GM19455 (cell line): ENCODE data around the gene OS9.
A peak's percentile ranks its signal among the peaks of the same experiment; 100 is the strongest.
"Not testable (repeated sequence)": the region's sequence is repeated elsewhere in the genome, so short reads cannot be mapped to it uniquely, and the experiment has no call there.

ENCODE experiments used
- ATAC-seq: cut with Tn5 transposase; IDR thresholded peaks from one replicate; pipeline ENCODE4 v1.9.1; 2021; ENCODE audit not compliant: unreplicated experiment

Gene OS9

DNA sequence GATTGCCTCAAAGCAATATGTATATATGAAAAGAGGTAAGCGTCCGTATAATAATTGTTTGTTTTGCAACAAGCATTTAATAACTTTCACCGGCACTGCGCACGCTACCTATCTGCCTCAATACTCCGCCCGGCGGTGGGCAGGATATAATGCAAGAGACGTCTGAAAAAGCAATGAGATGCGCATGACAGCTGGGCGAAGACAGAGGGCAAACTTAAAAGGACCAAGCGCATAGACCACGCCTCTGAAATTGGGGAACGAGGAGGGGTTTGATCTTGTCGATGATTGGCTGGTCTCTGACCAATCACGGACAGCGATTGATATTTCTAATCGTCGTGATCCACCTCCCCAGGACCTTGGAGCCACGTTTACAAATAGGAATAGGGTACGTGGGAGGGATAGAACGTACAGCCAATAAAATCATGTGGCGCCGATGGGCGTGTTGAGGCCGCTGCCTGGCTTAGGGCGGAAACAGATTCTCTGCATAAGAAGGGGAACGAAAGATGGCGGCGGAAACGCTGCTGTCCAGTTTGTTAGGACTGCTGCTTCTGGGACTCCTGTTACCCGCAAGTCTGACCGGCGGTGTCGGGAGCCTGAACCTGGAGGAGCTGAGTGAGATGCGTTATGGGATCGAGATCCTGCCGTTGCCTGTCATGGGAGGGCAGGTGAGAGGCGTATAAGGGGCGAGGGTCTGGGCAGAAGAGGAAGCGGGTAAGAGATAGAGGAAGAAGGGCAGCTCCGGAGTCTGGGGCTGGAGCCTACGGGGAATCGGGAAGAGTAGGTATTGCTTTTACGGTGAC lies at the start of gene OS9:
TSS of gene OS9 (plus strand) at position 474 of the 800 bp plus-strand sequence. CDS start at position 504, 30 bp downstream.
- ATAC-seq = peak; percentile 97

DNA sequence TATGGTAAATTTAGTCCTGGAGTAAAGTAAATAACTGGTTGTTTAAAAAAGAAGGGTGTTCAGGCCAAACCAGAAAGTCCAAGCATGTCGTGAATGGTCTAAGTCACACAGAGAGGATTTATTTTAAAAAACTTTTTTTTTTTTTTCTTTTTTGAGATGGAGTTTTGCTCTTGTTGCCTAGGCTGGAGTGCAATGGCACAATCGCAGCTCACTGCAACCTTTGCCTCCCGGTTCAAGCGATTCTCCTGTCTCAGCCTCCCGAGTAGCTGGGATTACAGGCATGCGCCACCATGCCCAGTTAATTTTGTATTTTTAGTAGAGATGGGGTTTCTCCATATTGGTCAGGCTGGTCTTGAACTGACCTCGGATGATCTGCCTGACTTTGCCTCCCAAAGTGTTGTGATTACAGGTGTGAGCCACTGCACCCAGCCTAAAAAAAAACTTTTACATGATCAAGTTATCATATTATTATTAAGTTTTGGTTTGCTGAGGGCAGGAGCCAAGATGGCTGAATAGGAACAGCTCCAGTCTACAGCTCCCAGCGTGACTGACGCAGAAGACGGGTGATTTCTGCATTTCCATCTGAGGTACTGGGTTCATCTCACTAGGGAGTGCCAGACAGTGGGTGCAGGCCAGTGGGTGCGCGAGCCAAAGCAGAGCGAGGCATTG lies 47.8 kb upstream of the OS9 start:
- ATAC-seq = not testable (repeated sequence)

DNA sequence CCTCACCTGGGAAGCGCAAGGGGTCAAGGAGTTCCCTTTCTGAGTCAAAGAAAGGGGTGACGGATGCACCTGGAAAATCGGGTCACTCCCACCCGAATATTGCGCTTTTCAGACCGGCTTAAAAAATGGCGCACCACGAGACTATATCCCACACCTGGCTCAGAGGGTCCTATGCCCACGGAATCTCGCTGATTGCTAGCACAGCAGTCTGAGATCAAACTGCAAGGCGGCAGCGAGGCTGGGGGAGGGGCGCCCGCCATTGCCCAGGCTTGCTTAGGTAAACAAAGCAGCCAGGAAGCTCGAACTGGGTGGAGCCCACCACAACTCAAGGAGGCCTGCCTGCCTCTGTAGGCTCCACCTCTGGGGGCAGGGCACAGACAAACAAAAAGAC lies 47.3 kb upstream of the OS9 start:
- ATAC-seq = not testable (repeated sequence)

DNA sequence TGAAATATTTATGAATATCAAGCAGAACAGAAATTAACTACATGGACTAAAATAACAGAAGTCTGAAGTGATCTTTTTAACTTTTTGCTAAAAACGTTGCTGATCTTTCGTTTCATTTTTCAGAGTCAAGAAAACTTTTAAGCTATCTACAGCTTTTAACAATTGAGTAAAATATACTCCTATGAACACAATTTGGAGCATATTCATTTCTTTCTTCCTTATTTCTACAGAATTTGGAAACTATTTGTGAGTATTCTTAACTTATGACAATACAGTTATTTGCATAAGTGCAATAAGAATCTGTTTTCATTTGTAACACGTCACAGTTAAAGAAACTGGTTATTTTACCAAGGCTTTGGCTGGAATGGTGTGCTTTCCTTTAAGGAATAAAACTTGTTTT lies 39.9 kb upstream of the OS9 start:
- no peak for ATAC-seq

DNA sequence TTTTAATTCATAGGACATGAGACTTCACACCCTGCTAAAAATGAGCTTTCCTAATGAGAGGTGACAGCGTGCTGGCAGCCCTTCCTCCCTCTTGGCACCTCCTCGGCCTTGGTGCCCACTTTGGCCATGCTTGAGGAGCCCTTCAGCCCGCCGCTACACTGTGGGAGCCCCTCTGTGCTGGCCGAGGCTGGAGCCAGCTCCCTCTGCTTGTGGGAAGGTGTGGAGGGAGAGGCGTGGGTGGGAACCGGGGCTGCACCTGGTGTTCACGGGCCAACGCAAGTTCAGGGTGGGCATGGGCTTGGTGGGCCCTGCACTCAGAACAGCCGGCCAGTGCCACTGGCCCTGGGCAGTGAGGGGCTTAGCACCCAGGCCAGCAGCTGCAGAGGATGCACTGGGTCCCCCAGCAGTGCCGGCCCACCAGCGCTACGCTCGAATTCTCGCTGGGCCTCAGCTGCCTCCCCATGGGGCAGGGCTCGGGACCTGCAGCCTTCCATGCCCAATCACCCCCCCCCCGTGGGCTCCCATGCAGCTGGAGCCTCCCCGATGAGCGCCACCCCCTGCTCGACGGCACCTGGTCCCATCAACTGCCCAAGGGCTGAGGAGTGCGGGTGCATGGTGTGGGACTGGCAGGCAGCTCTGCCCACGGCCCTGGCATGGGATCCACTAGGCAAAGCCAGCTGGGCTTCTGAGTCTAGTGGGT lies 38.2 kb upstream of the OS9 start:
- no peak for ATAC-seq

DNA sequence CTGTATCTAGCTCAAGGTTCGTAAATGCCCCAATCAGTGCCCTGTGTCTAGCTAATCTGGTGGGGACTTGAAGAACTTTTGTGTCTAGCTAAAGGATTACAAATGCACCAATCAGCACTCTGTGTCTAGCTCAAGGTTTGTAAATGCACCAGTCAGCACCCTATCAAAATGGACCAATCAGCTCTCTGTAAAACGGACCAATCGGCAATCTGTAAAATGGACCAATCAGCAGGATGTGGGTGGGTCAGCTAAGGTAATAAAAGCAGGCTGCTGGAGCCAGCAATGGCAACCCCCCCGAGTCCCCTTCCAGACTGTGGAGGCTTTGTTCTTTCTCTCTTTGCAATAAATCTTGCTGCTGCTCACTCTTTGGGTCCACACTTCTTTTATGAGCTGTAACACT lies 37.5 kb upstream of the OS9 start:
- ATAC-seq = not testable (repeated sequence)

DNA sequence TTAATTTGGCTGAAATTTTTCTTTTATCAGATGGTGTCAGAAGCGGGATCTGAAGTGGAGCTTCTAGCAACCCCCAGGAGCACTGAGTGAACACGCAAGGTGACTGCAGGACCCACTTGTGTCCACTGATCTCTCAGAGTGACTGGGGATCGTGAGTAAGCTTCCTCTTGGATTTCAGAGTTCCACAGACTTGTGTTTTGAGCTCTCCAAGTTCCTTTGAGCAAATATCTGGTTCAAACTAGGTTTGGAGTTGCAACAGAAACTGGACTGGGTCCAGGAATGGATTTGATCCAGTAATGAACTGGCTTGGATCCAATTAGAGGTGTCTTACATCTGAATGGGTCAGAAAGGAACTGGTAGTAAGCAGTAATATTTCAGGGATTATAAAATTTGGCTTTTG lies 36.2 kb upstream of the OS9 start:
- no peak for ATAC-seq

GRCh38 chr12:57658890-57659289 lies 35.0 kb upstream of the OS9 start:
- ATAC-seq = no peak

DNA sequence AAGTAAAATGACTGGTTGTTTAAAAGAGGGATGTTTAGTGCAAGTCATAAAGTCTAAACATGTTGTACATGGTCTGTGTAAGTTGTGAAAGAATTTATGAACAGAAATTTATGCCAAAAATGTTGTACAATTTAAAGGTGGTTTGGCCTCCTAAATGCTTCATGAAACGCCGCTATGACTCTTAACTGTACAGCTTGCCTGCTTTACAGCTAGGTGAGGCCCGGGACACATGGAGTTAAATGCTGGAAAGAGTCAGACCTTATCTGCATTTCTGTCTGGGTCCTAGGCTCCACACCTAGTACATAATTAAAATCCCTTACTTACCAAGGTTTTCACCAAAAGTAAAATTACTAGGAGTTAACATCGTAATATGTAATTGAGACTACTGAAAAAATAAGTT lies 32.6 kb upstream of the OS9 start:
- no peak for ATAC-seq

GRCh38 chr12:57665066-57665820 lies 28.7 kb upstream of the OS9 start:
- not testable (repeated sequence) for ATAC-seq

GRCh38 chr12:57666897-57667296 lies 27.0 kb upstream of the OS9 start:
- no peak for ATAC-seq

- not testable (repeated sequence) for ATAC-seq
Observed at GRCh38 chr12:57669691-57670090, 24.2 kb upstream of the OS9 start.

DNA sequence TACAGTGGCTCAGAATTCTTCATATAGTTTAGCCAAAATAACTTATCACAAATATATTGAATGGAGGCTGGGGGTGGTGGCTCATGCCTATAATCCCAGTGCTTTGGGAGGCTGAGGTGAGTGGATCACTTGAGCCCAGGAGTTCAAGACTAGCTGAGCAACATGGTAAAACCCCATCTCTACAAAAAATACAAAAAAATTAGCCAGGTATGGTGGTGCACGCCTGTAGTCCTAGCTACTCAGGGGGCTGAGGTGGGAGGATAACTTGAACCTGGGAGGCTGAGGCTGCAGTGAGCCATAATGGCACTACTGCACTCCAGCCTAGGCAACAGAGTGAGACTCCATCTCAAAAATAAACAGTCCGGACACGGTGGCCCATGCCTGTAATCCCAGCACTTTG lies 22.1 kb upstream of the OS9 start:
- ATAC-seq = not testable (repeated sequence)

DNA sequence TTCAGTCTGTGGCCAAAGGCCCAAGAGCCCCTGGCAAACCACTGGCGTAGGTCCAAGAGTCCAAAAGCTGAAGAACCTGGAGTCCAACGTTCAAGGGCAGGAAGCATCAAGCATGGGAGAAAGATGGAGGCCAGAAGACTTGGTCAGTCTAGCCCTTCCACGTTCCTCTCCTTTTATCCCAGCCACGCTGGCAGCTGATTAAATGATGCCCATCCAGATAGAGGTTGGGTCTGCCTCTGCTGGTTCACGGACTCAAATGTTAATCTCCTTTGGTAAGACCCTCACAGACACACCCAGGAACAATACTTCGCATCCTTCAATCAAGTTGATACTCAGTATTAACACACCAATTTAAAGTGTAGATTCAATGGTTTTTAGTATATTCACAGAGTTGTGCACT lies 21.1 kb upstream of the OS9 start:
- no peak for ATAC-seq

GRCh38 chr12:57674691-57675090 lies 19.2 kb upstream of the OS9 start:
- no peak for ATAC-seq

DNA sequence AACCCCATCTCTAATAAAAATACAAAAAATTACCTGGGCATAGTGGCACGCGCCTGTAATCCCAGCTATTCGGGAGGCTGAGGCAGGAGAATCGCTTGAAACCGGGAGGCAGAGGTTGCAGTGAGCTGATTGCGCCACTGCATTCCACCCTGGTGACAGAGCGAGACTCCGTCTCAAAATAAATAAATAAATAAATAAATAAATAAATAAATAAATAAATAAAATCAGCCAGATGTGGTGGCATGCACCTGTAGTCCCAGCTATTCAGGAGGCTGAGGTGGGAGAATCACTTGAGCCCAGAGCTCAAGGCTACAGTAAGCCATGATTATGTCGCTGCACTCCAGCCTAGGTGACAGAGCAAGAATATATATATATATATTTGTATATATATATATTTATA lies 16.0 kb upstream of the OS9 start:
- not testable (repeated sequence) for ATAC-seq

DNA sequence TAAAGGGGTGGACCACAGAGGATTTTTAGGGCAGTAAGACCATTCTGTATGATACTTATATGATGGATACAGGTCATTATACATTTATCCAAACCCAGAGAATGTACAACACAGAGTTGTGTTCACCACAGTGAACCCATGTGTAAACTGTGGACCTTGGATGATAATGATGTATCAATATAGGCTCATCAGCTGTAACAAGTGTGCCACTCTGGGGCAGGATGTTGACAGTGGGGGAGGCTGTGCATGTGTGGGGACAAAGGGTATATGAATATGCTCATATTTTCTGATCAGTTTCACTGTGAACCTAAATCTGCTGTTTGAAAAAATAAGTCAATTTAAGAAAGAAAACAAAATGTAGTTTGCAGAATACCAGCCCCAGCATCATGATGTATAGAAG lies 14.2 kb upstream of the OS9 start:
- no peak for ATAC-seq

- ATAC-seq = no peak
Observed at GRCh38 chr12:57687862-57688261, 6.1 kb upstream of the OS9 start.

GRCh38 chr12:57688931-57689330 lies 5.0 kb upstream of the OS9 start:
- no peak for ATAC-seq

GRCh38 chr12:57692500-57692899 lies 1.4 kb upstream of the OS9 start:
- ATAC-seq = no peak

DNA sequence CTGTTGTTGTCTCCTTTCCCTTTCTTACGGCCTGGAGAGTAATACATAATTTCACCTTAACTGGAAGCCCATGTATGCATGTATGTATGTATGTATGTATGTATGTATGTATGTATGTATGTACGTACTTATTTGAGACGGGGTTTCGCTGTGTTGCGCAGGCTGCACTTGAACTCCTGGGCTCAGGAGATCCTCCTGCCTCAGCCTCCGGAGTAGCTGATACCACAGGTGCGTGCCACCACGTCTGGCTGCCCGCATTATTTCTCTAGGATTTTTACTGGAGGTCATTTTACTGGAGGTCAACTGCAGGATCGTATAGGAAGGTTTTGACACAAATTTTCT lies 644 bp upstream of the OS9 start:
- ATAC-seq = no peak
